ENCODE results near the gene MYOCD.

GRCh38 chr17:12680407-12680897 lies 14.8 kb downstream of the MYOCD start:
- TF ChIP-seq ZNF121 (tag by site-specific recombination; IDR thresholded peaks at IDR 0.05) (no peak), ZNF274 (IDR thresholded peaks at IDR 0.05; ENCODE audit: low read length) (no peak), ZNF274 (tag by site-specific recombination; IDR thresholded peaks at IDR 0.05; ENCODE audit: borderline replicate concordance) (no peak), ZSCAN5A (tag by site-specific recombination; IDR thresholded peaks at IDR 0.05) (no peak), CTCF (tag by site-specific recombination; IDR thresholded peaks at IDR 0.05) (no peak), ZFP3 (tag by site-specific recombination; IDR thresholded peaks at IDR 0.05; ENCODE audit: low read depth) (no peak)
